ENCODE data around the gene SETDB2. TPM values are rescaled to one million over a fixed set of nuclear protein-coding genes. Genes with fewer than 3 reads are reported as not detected.

The SETDB2 gene
- total and polyA plus RNA-seq, 4 donors, result 1.9 to 6.2 (median 4.9) TPM

DNA sequence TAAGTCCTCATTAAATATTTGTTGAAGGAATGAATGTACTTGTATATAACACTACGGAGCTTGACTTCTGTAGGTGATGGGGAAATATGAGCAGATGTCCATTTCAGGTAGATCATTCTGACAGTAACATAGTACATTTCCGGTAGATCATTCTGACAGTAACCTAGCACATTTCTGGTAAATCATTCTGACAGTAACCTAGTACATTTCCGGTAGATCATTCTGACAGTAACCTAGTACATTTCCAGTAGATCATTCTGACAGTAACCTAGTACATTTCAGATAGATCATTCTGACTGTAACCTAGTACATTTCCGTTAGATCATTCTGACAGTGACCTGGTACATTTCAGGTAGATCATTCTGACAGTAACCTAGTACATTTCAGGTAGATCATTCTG lies 54.1 kb downstream of the SETDB2 start:
- 93% methylated on average over 4 of the region's 4 CpGs for WGBS
- H3K9ac ChIP-seq (ENCODE audit: low read depth in 1 of 2, low read length in 2 of 2), result no peak overlapping the region
- TF ChIP-seq FOXA2 (IDR thresholded peaks at IDR 0.05) (no peak), HNF4A (conservative IDR thresholded peaks at IDR 0.05) (no peak), RAD21 (IDR thresholded peaks at IDR 0.05) (no peak), SP1 (IDR thresholded peaks at IDR 0.05) (no peak)
- H3K27me3 ChIP-seq (ENCODE audit: control insufficient read depth in 4 of 4, insufficient read depth in 4 of 4, low read length in 3 of 4), result no peaks in the 10 kb centered on the region
- no peak for DNase-seq (ENCODE audit: low spot score)
- H3K9me3 ChIP-seq (ENCODE audit: control insufficient read depth in 4 of 4, low read length in 3 of 4), result no peaks in the 10 kb centered on the region
- H3K4me1 ChIP-seq (ENCODE audit: control insufficient read depth in 4 of 4, insufficient read depth in 4 of 4, low read length in 3 of 4), result peaks cover 0 to 5% (median 2%) of the 10 kb centered on the region in 4 donors
- H3K27ac ChIP-seq (ENCODE audit: low read depth in 1 of 2, low read length in 2 of 2), result no peak overlapping the region
- peaks cover 0 to 3% (median 2%) of the 10 kb centered on the region in 4 donors for H3K36me3 ChIP-seq (ENCODE audit: control insufficient read depth in 4 of 4, insufficient read depth in 3 of 4, low read depth in 1 of 4, low read length in 3 of 4)
- H3K4me3 ChIP-seq (ENCODE audit: low read depth in 1 of 3, low read length in 3 of 3), result no peak overlapping the region

DNA sequence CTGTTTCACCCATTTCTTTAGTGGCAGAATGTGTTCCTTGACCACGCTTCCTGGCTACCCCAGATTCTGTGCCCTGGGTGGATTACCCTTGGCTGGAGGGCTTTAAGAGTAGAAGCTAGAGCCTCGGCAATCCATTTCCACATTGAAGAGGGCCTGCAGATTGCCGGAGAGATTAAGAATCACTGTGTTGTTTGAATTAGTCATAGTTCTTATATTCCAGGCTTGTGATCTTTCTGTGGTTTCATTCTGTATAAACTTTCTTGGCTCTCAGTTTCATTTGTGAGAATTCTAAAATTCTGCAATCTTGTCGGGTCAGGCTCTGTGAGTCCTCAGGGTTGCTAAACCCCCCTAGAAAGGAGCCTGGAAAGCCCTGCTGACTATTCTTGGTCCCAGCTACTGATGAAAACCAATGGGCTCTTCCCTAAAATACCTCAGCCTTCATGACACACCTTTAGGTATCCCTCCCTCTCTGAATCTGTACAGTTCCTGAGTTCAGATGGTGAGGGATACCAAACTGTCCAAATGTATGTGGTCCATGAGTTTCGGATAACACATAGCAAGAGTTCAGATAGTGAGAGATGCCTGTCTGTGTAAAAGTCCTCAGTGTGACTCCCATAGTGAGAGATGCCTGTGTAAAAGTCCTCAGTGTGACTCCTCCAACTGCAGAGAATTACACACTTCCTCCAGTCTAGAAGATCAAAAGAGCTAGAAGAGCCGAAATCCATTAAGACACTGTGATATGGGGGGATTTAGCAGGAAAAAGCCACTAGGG lies 56.0 kb downstream of the SETDB2 start:
- Histone ChIP-seq H3K36me3 (ENCODE audit: control insufficient read depth in 4 of 4, insufficient read depth in 3 of 4, low read depth in 1 of 4, low read length in 3 of 4) (peaks cover 0 to 3% (median 2%) of the 10 kb centered on the region in 4 donors), H3K9ac (ENCODE audit: low read depth in 1 of 2, low read length in 2 of 2) (no peak overlapping the region), H3K4me1 (ENCODE audit: control insufficient read depth in 4 of 4, insufficient read depth in 4 of 4, low read length in 3 of 4) (peaks cover 0 to 5% (median 2%) of the 10 kb centered on the region in 4 donors), H3K4me3 (ENCODE audit: low read depth in 1 of 3, low read length in 3 of 3) (no peak overlapping the region), H3K27ac (ENCODE audit: low read depth in 1 of 2, low read length in 2 of 2) (no peak overlapping the region), H3K9me3 (ENCODE audit: control insufficient read depth in 4 of 4, low read length in 3 of 4) (no peaks in the 10 kb centered on the region), H3K27me3 (ENCODE audit: control insufficient read depth in 4 of 4, insufficient read depth in 4 of 4, low read length in 3 of 4) (no peaks in the 10 kb centered on the region)
- WGBS, result 85% methylated on average over 6 of the region's 6 CpGs
- no peak for TF ChIP-seq YY1 (IDR thresholded peaks at IDR 0.05)
- TF ChIP-seq, protein P1, sequence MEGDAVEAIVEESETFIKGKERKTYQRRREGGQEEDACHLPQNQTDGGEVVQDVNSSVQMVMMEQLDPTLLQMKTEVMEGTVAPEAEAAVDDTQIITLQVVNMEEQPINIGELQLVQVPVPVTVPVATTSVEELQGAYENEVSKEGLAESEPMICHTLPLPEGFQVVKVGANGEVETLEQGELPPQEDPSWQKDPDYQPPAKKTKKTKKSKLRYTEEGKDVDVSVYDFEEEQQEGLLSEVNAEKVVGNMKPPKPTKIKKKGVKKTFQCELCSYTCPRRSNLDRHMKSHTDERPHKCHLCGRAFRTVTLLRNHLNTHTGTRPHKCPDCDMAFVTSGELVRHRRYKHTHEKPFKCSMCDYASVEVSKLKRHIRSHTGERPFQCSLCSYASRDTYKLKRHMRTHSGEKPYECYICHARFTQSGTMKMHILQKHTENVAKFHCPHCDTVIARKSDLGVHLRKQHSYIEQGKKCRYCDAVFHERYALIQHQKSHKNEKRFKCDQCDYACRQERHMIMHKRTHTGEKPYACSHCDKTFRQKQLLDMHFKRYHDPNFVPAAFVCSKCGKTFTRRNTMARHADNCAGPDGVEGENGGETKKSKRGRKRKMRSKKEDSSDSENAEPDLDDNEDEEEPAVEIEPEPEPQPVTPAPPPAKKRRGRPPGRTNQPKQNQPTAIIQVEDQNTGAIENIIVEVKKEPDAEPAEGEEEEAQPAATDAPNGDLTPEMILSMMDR (IDR thresholded peaks at IDR 0.05; ENCODE audit: low read depth, low read length, missing input control), result no peak
- no peak for TF ChIP-seq JUND (IDR thresholded peaks at IDR 0.05)
- no peak for TF ChIP-seq FOXA1 (IDR thresholded peaks at IDR 0.05)
- TF ChIP-seq, protein P2, sequence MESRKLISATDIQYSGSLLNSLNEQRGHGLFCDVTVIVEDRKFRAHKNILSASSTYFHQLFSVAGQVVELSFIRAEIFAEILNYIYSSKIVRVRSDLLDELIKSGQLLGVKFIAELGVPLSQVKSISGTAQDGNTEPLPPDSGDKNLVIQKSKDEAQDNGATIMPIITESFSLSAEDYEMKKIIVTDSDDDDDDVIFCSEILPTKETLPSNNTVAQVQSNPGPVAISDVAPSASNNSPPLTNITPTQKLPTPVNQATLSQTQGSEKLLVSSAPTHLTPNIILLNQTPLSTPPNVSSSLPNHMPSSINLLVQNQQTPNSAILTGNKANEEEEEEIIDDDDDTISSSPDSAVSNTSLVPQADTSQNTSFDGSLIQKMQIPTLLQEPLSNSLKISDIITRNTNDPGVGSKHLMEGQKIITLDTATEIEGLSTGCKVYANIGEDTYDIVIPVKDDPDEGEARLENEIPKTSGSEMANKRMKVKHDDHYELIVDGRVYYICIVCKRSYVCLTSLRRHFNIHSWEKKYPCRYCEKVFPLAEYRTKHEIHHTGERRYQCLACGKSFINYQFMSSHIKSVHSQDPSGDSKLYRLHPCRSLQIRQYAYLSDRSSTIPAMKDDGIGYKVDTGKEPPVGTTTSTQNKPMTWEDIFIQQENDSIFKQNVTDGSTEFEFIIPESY (IDR thresholded peaks at IDR 0.05), result no peak
- no peak for TF ChIP-seq NR2F2 (IDR thresholded peaks at IDR 0.05)
- TF ChIP-seq, protein P3, sequence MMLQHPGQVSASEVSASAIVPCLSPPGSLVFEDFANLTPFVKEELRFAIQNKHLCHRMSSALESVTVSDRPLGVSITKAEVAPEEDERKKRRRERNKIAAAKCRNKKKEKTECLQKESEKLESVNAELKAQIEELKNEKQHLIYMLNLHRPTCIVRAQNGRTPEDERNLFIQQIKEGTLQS (IDR thresholded peaks at IDR 0.05), result no peak
- no peak for TF ChIP-seq FOXA2 (IDR thresholded peaks at IDR 0.05)
- no peak for DNase-seq (ENCODE audit: low spot score)

DNA sequence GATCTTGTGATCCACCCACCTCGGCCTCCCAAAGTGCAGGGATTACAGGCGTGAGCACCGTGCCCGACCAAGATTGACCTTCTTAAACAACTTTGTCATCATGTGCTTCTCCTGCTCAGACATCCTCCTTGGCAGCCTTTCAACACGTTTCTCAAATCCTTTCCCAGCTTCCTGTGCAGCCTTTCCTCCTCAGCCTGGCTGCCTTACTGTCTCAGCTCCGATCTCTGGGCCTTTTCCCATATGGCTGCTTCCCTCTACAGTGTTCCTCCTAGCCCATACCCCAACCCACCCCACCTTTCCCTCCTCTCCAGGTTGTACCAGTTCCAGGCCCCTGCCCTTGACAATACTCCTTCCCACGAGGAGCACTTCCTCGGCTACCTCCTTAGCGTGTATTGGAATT lies 58.9 kb downstream of the SETDB2 start:
- no peak for DNase-seq (ENCODE audit: low spot score)
- no peak overlapping the region for H3K27ac ChIP-seq (ENCODE audit: low read depth in 1 of 2, low read length in 2 of 2)
- 74% methylated on average over 9 of the region's 9 CpGs for WGBS

More for the DNA sequence above, 58.9 kb downstream of the SETDB2 start:
- Histone ChIP-seq H3K4me3 (ENCODE audit: low read depth in 1 of 3, low read length in 3 of 3) (no peak overlapping the region), H3K9me3 (ENCODE audit: control insufficient read depth in 4 of 4, low read length in 3 of 4) (no peaks in the 10 kb centered on the region), H3K36me3 (ENCODE audit: control insufficient read depth in 4 of 4, insufficient read depth in 3 of 4, low read depth in 1 of 4, low read length in 3 of 4) (peaks cover 0 to 6% (median 3%) of the 10 kb centered on the region in 4 donors), H3K4me1 (ENCODE audit: control insufficient read depth in 4 of 4, insufficient read depth in 4 of 4, low read length in 3 of 4) (no peaks in the 10 kb centered on the region), H3K27me3 (ENCODE audit: control insufficient read depth in 4 of 4, insufficient read depth in 4 of 4, low read length in 3 of 4) (no peaks in the 10 kb centered on the region), H3K9ac (ENCODE audit: low read depth in 1 of 2, low read length in 2 of 2) (no peak overlapping the region)
- TF ChIP-seq, protein P3 (IDR thresholded peaks at IDR 0.05), result no peak
- TF ChIP-seq, protein P4, sequence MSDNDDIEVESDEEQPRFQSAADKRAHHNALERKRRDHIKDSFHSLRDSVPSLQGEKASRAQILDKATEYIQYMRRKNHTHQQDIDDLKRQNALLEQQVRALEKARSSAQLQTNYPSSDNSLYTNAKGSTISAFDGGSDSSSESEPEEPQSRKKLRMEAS (IDR thresholded peaks at IDR 0.05), result no peak
- no peak for TF ChIP-seq TAF1 (conservative IDR thresholded peaks at IDR 0.05)
- no peak for TF ChIP-seq FOXA1 (IDR thresholded peaks at IDR 0.05)
- TF ChIP-seq JUND (IDR thresholded peaks at IDR 0.05), result no peak
- no peak for TF ChIP-seq EGR1 (IDR thresholded peaks at IDR 0.05; ENCODE audit: low read depth in 2 of 2)
- no peak for TF ChIP-seq NR2F2 (IDR thresholded peaks at IDR 0.05)
- TF ChIP-seq, protein P5, sequence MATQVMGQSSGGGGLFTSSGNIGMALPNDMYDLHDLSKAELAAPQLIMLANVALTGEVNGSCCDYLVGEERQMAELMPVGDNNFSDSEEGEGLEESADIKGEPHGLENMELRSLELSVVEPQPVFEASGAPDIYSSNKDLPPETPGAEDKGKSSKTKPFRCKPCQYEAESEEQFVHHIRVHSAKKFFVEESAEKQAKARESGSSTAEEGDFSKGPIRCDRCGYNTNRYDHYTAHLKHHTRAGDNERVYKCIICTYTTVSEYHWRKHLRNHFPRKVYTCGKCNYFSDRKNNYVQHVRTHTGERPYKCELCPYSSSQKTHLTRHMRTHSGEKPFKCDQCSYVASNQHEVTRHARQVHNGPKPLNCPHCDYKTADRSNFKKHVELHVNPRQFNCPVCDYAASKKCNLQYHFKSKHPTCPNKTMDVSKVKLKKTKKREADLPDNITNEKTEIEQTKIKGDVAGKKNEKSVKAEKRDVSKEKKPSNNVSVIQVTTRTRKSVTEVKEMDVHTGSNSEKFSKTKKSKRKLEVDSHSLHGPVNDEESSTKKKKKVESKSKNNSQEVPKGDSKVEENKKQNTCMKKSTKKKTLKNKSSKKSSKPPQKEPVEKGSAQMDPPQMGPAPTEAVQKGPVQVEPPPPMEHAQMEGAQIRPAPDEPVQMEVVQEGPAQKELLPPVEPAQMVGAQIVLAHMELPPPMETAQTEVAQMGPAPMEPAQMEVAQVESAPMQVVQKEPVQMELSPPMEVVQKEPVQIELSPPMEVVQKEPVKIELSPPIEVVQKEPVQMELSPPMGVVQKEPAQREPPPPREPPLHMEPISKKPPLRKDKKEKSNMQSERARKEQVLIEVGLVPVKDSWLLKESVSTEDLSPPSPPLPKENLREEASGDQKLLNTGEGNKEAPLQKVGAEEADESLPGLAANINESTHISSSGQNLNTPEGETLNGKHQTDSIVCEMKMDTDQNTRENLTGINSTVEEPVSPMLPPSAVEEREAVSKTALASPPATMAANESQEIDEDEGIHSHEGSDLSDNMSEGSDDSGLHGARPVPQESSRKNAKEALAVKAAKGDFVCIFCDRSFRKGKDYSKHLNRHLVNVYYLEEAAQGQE (IDR thresholded peaks at IDR 0.05), result no peak
- no peak for TF ChIP-seq YY1 (IDR thresholded peaks at IDR 0.05)
- TF ChIP-seq HNF4G (IDR thresholded peaks at IDR 0.05), result no peak
- TF ChIP-seq RXRA (IDR thresholded peaks at IDR 0.05), result no peak

All from liver (tissue), 9 donors.